ENCODE data around the gene CUEDC2.

Gene CUEDC2

DNA sequence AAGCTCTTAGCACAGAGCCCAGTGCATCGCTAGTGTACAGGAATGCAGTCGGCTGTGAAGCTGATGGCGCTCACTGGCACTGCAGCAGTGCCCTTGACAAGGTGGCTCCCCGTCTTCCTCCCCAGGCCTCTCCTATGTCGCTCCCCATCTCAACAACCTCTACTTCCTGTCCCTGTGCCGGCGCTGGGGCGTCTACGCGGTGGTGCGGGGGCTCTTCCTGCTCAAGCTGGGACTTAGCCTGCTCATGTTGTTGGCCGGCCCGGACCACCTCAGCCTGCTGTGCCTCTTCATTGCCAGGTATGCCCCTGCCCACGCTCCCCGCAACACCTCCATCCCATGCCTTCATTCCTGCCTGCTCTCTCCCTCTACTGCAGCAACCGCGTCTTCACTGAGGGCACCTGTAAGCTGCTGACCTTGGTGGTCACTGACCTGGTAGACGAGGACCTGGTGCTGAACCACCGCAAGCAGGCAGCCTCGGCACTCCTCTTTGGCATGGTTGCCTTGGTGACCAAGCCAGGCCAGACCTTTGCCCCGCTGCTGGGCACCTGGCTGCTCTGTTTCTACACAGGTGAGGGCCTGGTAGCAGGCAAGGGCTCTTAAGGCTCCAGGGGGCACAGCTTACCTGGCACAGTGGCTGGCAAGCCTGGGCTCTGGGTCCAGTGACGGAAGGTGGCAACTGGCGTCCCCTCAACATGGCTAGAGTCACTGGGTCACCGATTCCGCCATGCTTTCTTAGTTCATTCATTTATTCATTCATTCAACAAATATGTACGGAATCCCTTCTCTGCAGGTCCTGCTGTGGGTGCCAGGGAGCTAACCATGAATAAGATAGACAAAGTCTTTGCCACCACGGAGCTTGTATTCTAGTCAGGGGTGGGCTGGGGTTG lies 41.3 kb upstream of the CUEDC2 start:
- TF ChIP-seq CTCF (IDR thresholded peaks at IDR 0.05; ENCODE audit: unreplicated experiment in 3 of 3): no peak
- Mint-ChIP-seq H3K4me3 (no peak overlapping the region), H3K27me3 (ENCODE audit: low read depth) (no peaks in the 10 kb centered on the region), H3K36me3 (ENCODE audit: low read depth) (peaks cover under 1% of the 10 kb centered on the region), H3K27ac (no peak overlapping the region), H3K9me3 (no peaks in the 10 kb centered on the region), H3K4me1 (no peaks in the 10 kb centered on the region)

GRCh38 chr10:102470579-102471546 lies 38.5 kb upstream of the CUEDC2 start:
- no peaks in the 10 kb centered on the region for H3K36me3 Mint-ChIP-seq (ENCODE audit: low read depth)
- TF ChIP-seq CTCF (IDR thresholded peaks at IDR 0.05; ENCODE audit: unreplicated experiment in 3 of 3): no peak
- no peak overlapping the region for H3K27ac Mint-ChIP-seq
- no peaks in the 10 kb centered on the region for H3K27me3 Mint-ChIP-seq (ENCODE audit: low read depth)
- no peaks in the 10 kb centered on the region for H3K4me1 Mint-ChIP-seq
- H3K9me3 Mint-ChIP-seq: no peaks in the 10 kb centered on the region
- no peak overlapping the region for H3K4me3 Mint-ChIP-seq

- H3K4me3 Mint-ChIP-seq: no peak overlapping the region
- no peaks in the 10 kb centered on the region for H3K9me3 Mint-ChIP-seq
- H3K27ac Mint-ChIP-seq: no peak overlapping the region
- H3K27me3 Mint-ChIP-seq (ENCODE audit: low read depth): peaks cover 8% of the 10 kb centered on the region
- H3K4me1 Mint-ChIP-seq: no peaks in the 10 kb centered on the region
- no peak for TF ChIP-seq CTCF (IDR thresholded peaks at IDR 0.05; ENCODE audit: unreplicated experiment in 3 of 3)
- H3K36me3 Mint-ChIP-seq (ENCODE audit: low read depth): no peaks in the 10 kb centered on the region
Measured at GRCh38 chr10:102468683-102469082, 36.3 kb upstream of the CUEDC2 start.

DNA sequence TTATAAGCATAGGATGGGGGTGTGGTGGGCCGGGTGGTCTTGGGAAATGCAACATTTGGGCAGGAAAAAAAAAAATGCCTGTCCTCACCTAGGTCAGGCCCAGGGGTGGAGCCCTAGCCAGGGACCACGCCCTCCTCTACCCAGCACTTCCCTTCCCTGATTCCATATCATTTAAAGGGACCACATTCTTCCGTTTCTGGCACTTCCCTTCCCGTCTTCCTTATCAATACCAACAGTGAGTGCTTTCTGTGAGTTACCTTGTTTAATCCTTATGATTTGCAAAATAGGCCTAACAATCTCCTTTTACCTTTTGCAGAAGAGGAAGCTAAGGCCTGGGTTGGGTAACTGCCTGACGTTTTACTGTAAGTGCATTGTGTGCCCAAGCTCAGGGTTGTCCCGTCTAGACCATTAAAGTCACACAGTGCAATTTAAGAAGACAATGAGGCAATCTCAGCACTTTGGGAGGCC lies 35.6 kb upstream of the CUEDC2 start:
- no peak overlapping the region for H3K27ac Mint-ChIP-seq
- no peak for TF ChIP-seq CTCF (IDR thresholded peaks at IDR 0.05; ENCODE audit: unreplicated experiment in 3 of 3)
- no peaks in the 10 kb centered on the region for H3K36me3 Mint-ChIP-seq (ENCODE audit: low read depth)
- no peaks in the 10 kb centered on the region for H3K9me3 Mint-ChIP-seq
- peaks cover 13% of the 10 kb centered on the region for H3K27me3 Mint-ChIP-seq (ENCODE audit: low read depth)
- no peaks in the 10 kb centered on the region for H3K4me1 Mint-ChIP-seq
- no peak overlapping the region for H3K4me3 Mint-ChIP-seq

- Mint-ChIP-seq H3K4me3 (no peak overlapping the region), H3K36me3 (ENCODE audit: low read depth) (no peaks in the 10 kb centered on the region), H3K27me3 (ENCODE audit: low read depth) (peaks cover 19% of the 10 kb centered on the region), H3K27ac (no peak overlapping the region), H3K9me3 (no peaks in the 10 kb centered on the region), H3K4me1 (peaks cover 6% of the 10 kb centered on the region)
- TF ChIP-seq CTCF (IDR thresholded peaks at IDR 0.05; ENCODE audit: unreplicated experiment in 3 of 3): no peak
Measured at GRCh38 chr10:102467318-102467717, 34.9 kb upstream of the CUEDC2 start.

Measured in nephron (organoid).